Muscle of leg (tissue), 11 donors: ENCODE measurements around the gene CNTRL. TPM values are rescaled to one million over a fixed set of nuclear protein-coding genes. Genes with fewer than 3 reads are reported as not detected.
"Not testable (repeated sequence)": the region's sequence is repeated elsewhere in the genome, so short reads cannot be mapped to it uniquely, and the experiment has no call there.

Source experiments
- DNase-seq: peaks from one replicate; pipeline ENCODE4 v3.0.0; 2013
- H3K27ac ChIP-seq: one replicate; pipeline ENCODE4 v1.5.1; 2013; ENCODE audit warnings: mild to moderate bottlenecking, low read length, control low read depth
- H3K27me3 ChIP-seq: one replicate; pipeline ENCODE4 v1.6.1; 2013; ENCODE audit warnings: low read length; ENCODE audit not compliant: control insufficient read depth, insufficient read depth
- H3K36me3 ChIP-seq: one replicate; pipeline ENCODE4 v1.6.1; 2013; ENCODE audit warnings: low read length; ENCODE audit not compliant: control insufficient read depth, insufficient read depth
- H3K4me1 ChIP-seq: one replicate; pipeline ENCODE4 v1.6.1; 2013; ENCODE audit warnings: low read length; ENCODE audit not compliant: control insufficient read depth, insufficient read depth
- H3K4me3 ChIP-seq: one replicate; pipeline ENCODE4 v1.5.1; 2013; ENCODE audit warnings: low read length, control low read depth
- H3K9me3 ChIP-seq: replicated peaks from 2 replicates; pipeline ENCODE4 v1.6.1; 2013; ENCODE audit warnings: low read depth, low read length; ENCODE audit not compliant: control insufficient read depth
- WGBS: methylation state at CpG from one replicate; pipeline ENCODE4 v1.1.5; 2013; ENCODE audit warnings: missing lambda C conversion rate; ENCODE audit not compliant: insufficient coverage; 5-methylcytosine and 5-hydroxymethylcytosine counted together
- polyA plus RNA-seq, 8 donors: library from polyadenylated mRNA; unstranded; fragments of 120-200 nt; gene quantifications; one replicate each; pipeline versions ENCODE4 v1.2.1 to v1.2.3, GENCODE V29; 2013; ENCODE audit warnings: inconsistent platforms in 1 of 8, low replicate concordance in 1 of 8; ENCODE audit not compliant: insufficient read length in 8 of 8, insufficient read depth in 1 of 8
- total RNA-seq: library from RNA; stranded (reverse); fragments of 120-200 nt; gene quantifications from one replicate; pipeline ENCODE4 v1.2.4, GENCODE V29; 2013

The CNTRL gene
- total and polyA plus RNA-seq, 9 donors, result 14.7 to 24.6 (median 17.0) TPM

DNA sequence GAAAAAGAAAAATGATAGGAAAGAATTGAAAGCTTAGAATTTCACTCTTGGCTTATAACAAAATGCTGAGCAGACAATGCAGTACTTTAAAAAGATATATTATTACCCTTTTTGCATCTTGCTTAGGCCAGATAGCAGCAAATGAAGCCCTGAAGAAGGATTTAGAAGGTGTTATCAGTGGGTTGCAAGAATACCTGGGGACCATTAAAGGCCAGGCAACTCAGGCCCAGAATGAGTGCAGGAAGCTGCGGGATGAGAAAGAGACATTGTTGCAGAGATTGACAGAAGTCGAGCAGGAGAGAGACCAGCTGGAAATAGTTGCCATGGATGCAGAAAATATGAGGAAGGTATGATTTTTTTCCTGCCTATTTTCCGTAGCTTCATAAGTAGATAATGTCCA, 50.8 kb downstream of the CNTRL start:
- H3K36me3 ChIP-seq, result peaks cover 9% of the 10 kb centered on the region
- no peaks in the 10 kb centered on the region for H3K9me3 ChIP-seq
- H3K27me3 ChIP-seq, result no peaks in the 10 kb centered on the region
- no peak overlapping the region for H3K27ac ChIP-seq
- H3K4me3 ChIP-seq, result no peak overlapping the region
- WGBS, result 50% methylated on average over 1 of the region's 3 CpGs
- peaks cover 4% of the 10 kb centered on the region for H3K4me1 ChIP-seq
- no peak for DNase-seq

DNA sequence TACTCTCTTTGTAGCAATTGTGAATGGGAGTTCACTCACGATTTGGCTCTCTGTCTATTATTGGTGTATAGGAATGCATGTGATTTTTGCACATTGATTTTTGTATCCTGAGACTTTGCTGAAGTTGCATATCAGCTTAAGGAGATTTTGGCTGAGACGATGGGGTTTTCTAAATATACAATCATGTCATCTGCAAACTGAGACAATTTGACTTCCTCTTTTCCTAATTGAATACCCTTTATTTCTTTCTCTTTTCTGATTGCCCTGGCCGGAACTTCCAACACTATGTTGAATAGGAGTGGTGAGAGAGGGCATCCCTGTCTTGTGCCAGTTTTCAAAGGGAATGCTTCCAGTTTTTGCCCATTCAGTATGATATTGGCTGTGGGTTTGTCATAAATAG, 54.6 kb downstream of the CNTRL start:
- not testable (repeated sequence) for DNase-seq, H3K4me1 ChIP-seq, H3K9me3 ChIP-seq, H3K27me3 ChIP-seq, H3K4me3 ChIP-seq, H3K27ac ChIP-seq
- peaks cover 12% of the 10 kb centered on the region for H3K36me3 ChIP-seq
- no CpG with 5 or more reads among the region's 3 CpGs for WGBS

DNA sequence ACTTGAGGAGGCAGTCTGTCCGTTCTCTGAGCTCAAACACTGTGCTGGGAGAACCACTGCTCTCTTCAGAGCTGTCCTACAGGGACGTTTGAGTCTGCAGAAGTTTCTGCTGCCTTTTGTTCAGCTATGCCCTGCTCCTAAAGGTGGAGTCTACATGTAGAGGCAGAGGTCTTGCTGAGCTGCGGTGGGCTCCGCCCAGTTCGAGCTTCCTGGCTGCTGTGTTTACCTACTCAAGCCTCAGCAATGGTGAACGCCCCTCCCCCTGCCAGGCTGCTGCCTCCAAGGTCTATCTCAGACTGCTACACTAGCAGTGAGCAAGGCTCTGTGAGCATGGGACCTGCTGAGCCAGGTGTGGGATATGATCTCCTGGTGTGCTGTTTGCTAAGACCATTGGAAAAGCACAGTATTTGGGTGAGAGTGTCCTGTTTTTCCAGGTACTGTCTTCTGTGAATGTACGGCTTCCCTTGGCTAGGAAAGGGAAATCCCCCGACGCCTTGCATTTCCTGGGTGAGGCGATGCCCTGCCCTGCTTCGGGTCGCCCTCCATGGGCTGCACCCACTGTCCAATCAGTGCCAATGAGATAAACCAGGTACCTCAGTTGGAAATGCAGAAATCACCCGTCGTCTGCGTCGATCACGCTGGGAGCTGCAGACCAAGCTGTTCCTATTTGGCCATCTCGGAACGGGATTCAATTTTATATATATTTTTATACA, 58.5 kb downstream of the CNTRL start:
- peaks cover 22% of the 10 kb centered on the region for H3K36me3 ChIP-seq
- H3K27ac ChIP-seq, result no peak overlapping the region
- DNase-seq, result no peak
- H3K4me3 ChIP-seq, result no peak overlapping the region
- WGBS, result 93% methylated on average over 10 of the region's 19 CpGs
- no peaks in the 10 kb centered on the region for H3K4me1 ChIP-seq
- H3K27me3 ChIP-seq, result no peaks in the 10 kb centered on the region
- no peaks in the 10 kb centered on the region for H3K9me3 ChIP-seq

DNA sequence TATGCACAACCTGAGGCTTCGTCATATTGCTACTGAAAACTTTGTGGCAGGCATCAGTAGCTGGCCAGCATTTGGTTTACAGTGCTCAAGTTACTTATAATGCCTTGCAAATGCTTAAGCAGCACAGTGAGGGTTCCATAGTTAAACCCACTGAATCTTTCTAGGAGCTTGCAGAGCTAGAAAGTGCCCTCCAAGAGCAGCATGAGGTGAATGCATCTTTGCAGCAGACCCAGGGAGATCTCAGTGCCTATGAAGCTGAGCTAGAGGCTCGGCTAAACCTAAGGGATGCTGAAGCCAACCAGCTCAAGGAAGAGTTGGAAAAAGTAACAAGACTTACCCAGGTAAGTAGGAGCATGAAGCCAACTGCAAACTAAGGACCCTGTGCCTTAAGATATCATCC, 60.9 kb downstream of the CNTRL start:
- Histone ChIP-seq H3K4me3 (no peak overlapping the region), H3K36me3 (peaks cover 36% of the 10 kb centered on the region), H3K4me1 (no peaks in the 10 kb centered on the region), H3K9me3 (no peaks in the 10 kb centered on the region), H3K27me3 (no peaks in the 10 kb centered on the region), H3K27ac (no peak overlapping the region)
- DNase-seq, result no peak
- 92% methylated on average over 2 of the region's 2 CpGs for WGBS

DNA sequence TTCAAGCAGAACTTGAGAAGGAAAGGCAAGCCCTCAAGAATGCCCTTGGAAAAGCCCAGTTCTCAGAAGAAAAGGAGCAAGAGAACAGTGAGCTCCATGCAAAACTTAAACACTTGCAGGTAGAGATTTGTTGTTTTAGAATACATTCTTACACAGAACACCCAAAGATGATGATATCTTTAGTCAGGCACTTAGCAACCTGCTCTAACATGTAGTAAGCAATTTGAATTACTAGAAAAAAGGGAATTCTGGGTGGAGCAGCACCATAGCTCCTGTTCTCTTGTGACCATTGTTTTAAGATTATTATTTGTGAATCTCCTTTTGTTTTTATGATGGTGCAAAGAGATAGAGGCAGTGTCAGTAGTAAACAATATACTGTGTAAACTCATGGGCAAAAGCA, 63.8 kb downstream of the CNTRL start:
- H3K9me3 ChIP-seq, result no peaks in the 10 kb centered on the region
- H3K4me1 ChIP-seq, result no peaks in the 10 kb centered on the region
- no peak for DNase-seq
- H3K36me3 ChIP-seq, result peaks cover 52% of the 10 kb centered on the region
- H3K27ac ChIP-seq, result no peak overlapping the region
- H3K27me3 ChIP-seq, result no peaks in the 10 kb centered on the region
- H3K4me3 ChIP-seq, result no peak overlapping the region

DNA sequence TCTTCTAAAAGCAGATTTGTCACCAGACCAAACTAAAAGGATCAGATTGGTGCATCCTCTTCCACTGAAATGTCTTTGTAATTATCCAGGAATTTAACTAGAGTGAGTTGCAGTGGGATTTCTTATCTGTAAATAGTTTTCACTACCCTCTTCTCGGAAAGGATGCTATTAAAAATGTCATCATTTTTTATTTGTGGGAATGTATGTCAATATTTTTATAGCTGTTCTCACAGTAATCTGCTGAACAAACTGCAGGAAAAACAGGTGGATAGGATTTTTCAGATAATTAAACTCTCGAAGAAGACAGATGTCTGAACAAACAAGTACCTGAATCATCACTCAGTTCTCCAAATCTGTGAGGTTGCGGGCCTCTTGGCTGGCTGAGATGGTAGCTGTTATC, 64.2 kb downstream of the CNTRL start:
- Histone ChIP-seq H3K4me3 (no peak overlapping the region), H3K27me3 (no peaks in the 10 kb centered on the region), H3K9me3 (no peaks in the 10 kb centered on the region), H3K27ac (no peak overlapping the region), H3K4me1 (no peaks in the 10 kb centered on the region), H3K36me3 (peaks cover 56% of the 10 kb centered on the region)
- no CpG with 5 or more reads among the region's 3 CpGs for WGBS
- no peak for DNase-seq

DNA sequence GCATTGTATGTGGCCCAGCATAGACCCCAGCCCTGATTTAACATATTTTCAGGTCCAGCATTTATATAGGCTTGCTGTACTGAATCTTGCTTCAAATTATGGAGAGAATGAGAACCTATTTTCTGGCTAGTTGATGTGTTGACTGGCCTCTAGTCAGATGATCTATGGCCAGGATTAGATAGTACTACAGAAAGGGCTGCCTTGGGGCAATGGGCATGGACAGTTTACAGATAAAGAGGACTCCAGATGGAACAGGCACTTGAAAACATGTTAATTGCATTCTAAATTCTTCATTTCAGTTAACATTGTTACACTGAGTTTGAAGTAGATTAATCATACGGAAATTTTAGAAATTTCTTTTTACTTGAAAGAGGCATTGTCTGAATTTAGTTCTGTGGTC, 65.4 kb downstream of the CNTRL start:
- no peaks in the 10 kb centered on the region for H3K9me3 ChIP-seq
- no peaks in the 10 kb centered on the region for H3K27me3 ChIP-seq
- peaks cover 67% of the 10 kb centered on the region for H3K36me3 ChIP-seq
- no peak overlapping the region for H3K4me3 ChIP-seq
- H3K27ac ChIP-seq, result no peak overlapping the region
- DNase-seq, result no peak
- H3K4me1 ChIP-seq, result no peaks in the 10 kb centered on the region
- WGBS, result no CpG with 5 or more reads among the region's 1 CpG

DNA sequence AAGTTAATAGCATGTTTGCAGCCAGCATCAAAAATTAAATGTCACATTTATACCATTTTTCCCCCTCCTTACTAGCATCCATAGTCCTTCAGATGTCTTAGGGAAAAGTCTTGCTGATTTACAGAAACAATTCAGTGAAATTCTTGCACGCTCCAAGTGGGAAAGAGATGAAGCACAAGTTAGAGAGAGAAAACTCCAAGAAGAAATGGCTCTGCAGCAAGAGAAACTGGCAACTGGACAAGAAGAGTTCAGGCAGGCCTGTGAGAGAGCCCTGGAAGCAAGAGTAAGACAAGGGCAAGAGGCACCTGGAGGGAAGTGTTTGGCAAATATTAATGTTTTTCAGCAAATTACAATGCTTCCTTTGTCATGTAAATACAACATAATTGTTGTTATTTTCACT, 66.6 kb downstream of the CNTRL start:
- 38% methylated on average over 1 of the region's 1 CpG for WGBS
- Histone ChIP-seq H3K36me3 (peaks cover 67% of the 10 kb centered on the region), H3K4me1 (no peaks in the 10 kb centered on the region), H3K27ac (no peak overlapping the region), H3K4me3 (no peak overlapping the region), H3K27me3 (no peaks in the 10 kb centered on the region), H3K9me3 (no peaks in the 10 kb centered on the region)
- peak; percentile 79 for DNase-seq

DNA sequence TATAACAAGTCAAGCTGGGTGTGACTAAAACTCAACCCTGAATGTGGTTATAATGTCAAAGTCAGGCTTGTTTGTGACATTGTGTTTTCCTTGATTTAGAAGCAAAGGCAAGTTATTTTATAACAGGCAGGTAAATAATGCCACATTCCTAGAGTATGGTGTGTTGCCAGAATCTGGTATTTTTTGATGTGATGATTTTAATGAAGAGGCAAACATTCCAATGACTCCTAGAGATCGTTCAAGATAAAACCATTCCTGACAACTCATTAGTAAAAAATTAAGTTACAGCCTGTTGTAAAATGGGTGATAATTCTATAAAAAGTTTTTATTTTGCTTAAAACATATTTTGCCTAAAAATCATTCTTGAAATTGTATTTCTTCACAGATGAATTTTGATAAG, 67.0 kb downstream of the CNTRL start:
- no peak for DNase-seq
- Histone ChIP-seq H3K36me3 (peaks cover 69% of the 10 kb centered on the region), H3K27me3 (no peaks in the 10 kb centered on the region), H3K4me3 (no peak overlapping the region), H3K9me3 (no peaks in the 10 kb centered on the region), H3K4me1 (no peaks in the 10 kb centered on the region), H3K27ac (no peak overlapping the region)
- WGBS, result no CpG with 5 or more reads among the region's 1 CpG

DNA sequence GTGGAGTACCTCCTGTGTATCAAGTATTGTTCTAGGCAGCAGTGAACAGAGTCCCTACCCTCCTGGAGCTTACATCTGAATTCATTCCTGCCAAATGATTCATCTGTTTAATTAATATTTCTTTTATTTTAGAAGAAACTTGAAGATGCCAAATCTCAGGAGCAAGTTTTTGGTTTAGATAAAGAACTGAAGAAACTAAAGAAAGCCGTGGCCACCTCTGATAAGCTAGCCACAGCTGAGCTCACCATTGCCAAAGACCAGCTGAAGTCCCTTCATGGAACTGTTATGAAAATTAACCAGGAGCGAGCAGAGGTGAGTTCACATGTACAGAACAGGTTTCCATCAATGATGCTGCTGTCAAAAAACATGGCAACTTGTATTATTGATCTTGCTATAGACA, 69.0 kb downstream of the CNTRL start:
- Histone ChIP-seq H3K4me3 (no peak overlapping the region), H3K27me3 (no peaks in the 10 kb centered on the region), H3K27ac (no peak overlapping the region), H3K9me3 (no peaks in the 10 kb centered on the region), H3K4me1 (no peaks in the 10 kb centered on the region), H3K36me3 (peaks cover 77% of the 10 kb centered on the region)
- WGBS, result 100% methylated on average over 1 of the region's 2 CpGs
- DNase-seq, result no peak

DNA sequence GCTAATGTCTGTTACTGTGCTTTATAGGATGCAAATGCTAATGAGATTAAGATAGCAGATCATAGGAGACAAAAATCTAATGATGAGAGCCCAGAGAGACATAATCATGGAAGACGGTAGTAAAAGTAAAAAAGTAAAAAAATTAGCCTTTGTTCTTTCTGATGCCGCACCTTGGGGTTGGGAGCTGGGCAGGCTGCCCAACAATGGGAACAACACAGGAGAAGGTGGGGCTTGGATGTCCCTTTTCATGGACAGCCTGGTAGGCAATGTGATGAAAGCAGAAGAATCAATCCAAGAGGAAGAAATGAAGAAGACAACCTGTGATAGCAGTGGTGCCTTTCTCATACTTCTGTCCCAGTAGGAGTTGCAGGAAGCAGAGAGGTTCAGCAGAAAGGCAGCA, 69.7 kb downstream of the CNTRL start:
- no peak for DNase-seq
- 85% methylated on average over 2 of the region's 2 CpGs for WGBS
- no peaks in the 10 kb centered on the region for H3K4me1 ChIP-seq
- H3K27ac ChIP-seq, result no peak overlapping the region
- H3K27me3 ChIP-seq, result no peaks in the 10 kb centered on the region
- no peaks in the 10 kb centered on the region for H3K9me3 ChIP-seq
- H3K4me3 ChIP-seq, result no peak overlapping the region
- H3K36me3 ChIP-seq, result peaks cover 76% of the 10 kb centered on the region
